NCI-H187 treated with DMSO at 0.1 percent for 48 hours (cell line): ENCODE results near the gene SMAD7.

Experiments used
- DNase-seq: peaks from one replicate; lab custom pipeline; 2025; lab: John Stamatoyannopoulos, UW

Gene SMAD7

DNA sequence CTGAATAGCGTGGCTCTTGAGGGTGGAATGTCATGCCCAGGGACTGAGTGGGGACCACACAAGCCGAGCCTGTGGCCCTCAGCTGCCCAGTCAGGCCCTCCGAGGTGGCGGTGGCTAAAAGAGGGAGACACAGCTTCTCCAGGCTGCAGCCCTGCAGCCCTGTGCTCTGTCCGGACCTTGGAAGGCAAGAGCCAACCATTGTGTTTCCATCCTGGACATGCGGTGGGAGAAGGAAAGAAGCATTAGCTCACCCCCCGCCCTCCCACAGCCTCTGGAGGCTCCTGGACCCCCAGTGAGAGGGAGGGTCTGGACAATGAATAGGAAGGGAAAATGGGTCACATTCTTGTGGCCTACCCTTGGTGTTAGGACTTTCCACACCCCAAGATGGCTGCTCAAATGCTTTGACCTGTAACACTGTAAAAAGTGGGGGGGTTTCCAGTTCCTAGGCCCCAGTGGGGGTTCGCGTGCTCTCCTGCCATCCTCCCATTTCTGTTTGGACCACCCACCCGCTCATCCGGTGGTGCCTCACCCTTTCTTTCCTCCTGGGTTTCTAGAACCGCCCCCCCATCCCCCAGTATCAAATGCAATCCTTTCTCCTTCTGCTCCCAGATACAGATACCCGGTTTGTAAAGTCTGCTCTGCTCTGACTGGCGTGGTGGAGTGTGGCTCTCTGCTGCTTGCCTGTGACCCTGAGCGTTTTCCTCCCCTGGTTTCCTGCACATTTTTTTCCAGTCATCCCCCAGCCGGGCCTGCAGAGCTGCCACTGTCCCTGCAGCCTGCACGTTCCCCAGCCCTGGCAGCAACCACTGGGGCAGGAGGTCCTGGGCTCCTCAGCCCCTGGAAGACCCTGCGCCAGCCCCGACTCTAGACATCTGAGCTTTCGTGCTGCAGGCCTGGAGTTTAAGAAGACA, 36.3 kb upstream of the SMAD7 start:
- DNase-seq: no peak

DNA sequence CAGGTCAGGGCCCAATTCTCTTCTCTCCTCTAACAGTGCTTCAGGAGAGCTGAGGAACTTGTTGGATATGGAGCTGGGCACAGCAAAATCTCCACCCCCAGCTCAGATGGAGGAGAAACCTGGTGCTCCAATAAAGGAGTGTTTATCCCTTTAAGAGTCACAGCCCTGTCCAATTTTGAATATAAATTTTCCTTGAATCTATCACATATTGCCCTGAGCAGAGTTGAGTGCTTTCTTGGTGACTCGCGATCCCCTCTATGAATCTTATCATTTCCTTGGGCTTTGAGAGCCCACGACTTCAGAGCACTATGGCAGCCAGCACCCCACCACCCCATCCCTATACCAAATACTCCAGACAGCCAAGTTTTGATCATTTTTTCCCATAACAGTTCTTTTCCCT, 34.4 kb upstream of the SMAD7 start:
- no peak for DNase-seq

DNA sequence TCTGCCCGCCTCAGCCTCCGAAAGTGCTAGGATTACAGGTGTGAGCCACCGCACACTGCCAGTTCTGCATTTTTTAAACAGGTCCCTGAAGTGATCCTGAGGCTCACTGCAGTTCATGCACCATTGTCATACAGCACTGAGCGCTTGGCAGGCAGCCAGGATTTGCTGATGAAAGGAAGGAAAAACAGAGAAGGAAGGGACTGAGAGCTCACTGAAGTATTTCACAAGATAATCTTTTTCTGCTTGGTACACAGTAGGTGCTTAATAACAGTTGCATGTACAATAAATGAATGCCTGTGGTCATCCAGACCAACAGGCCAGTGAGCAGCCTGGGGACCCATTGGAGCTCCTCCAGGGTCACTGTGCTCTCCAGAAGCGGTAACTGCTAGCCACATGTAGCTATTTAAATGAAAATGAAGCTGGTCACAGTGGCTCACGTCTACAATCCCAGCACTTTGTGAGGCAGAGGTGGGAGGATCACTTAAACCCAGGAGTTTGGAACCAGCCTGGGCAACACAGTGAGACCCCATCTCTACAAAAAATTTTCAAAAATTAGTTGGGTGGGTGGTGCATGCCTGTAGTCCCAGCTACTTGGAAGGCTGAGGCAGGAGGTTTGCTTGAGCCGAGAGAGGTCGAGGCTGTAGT, 33.1 kb upstream of the SMAD7 start:
- no peak for DNase-seq

DNA sequence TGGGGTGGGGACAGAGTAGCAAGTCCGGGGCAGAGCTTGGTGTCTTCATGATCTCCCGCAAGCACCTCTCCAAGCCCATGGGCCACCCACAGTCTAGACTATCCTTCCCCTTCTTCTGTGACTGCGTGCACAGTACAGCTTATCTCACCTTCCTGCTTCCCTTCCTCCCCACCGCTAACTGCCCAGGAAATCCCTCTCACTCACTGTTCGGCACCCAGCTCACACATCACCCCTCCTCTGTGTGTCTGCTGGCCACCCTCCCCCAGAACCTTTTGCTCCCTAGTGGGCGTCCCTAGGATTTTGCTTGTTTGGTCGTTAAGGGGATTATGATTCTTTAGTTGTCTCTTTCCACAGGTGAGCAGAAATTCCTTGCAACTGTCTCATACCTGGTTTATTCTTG, 31.5 kb upstream of the SMAD7 start:
- DNase-seq: no peak

DNA sequence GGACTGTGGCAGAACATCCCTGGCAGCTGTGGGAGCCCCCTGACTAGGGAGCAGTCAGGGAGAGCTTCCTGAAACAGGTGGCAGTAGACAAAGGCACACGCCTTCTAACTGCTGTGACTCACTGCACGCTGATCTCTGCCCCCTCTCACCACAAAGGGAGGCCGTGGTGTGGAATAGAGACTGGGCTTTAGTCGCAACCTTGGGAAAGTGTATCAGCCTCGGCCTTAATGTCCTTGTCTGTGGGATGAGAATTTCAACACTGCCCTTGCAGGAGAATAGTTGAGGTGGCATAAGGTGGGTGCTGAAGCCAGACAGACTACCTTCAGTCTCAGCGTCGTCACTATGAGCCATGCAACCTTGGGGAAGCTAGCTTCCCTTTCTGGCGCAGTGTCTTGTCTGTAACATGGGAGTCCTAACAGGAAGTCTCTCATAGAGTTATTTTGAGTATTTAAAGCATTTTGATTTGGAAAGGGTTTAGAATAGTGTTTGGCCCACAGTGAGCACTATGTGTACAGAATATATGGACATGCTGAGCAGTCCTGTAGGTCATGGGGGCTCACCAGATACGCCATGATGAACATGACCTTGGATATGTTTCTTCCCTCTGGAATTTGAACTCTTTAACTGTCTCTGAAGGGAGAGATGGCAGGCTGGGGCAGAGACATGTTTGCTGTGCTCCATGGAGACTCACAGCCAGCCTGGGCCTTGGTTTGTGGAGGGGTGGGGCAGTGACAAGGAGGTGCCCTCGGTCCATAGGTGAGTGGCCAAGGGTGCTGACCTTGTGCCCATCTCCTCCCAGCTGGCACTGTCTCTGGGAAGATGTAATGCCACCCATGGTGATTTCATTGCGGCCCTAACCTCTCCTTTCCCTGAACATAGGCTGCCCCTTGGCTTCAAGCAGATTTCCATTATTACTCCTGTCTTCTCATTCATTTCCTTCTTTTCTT, 29.5 kb upstream of the SMAD7 start:
- DNase-seq: no peak

DNA sequence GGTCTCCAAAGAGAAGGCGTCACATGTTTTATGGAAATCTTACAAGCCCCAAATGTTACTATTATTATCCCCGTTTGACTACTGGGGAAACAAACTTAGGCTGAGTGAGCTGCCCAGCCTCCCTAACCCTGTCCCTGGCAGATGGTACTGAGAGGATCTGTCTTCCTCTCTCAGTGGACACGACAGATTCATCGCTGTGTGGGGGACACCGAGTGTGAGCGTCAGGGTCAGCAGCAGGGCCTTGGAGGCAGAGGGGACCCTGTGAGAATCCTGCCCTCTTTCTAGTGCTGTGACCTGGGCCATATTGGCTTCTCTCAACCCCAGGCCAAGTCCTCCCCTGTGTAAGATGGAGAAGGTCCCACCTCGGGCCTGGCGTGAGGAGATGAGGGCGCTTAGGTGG, 27.1 kb upstream of the SMAD7 start:
- DNase-seq: no peak

DNA sequence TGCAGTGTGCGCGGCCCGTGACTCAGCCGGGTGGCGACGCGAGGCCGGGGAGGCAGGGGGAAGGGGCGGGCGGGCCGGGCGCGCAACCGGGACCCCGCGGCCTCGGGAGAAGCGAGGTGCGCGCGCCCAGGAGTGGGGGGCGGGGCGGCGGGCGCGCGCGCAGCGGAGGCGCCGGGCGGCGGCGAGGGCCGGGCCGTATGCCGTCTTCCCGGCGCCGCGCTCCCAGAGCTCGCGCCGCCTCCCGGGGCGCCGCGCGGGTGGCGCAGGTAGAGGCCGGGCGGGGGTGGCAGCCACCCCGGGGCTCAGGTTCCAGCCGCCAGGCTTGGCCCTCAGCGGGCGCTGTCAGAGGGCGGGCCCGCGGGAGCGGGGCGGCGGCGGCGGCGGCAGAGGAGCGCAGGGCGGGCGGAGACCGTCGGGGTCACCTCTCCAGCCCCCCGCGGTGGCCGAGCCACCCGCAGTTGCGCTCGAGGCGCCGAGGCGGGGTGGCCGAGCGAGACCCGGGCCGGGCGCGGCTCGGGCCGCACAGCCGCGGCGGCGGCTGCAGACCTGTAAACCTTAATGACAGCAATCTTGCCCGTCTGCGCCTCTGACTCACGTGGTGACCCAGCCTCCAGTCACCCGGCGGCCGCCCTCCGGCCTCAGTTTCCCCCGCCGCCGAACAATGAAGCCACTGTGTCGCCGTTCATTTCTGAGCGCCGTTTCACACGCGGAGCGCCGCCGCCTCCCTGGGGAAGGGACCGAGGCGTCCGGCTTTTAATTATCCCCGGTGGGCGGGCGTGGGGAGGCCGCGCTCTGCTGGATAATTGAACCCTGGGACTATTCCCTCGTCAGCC, 25.3 kb upstream of the SMAD7 start:
- no peak for DNase-seq

DNA sequence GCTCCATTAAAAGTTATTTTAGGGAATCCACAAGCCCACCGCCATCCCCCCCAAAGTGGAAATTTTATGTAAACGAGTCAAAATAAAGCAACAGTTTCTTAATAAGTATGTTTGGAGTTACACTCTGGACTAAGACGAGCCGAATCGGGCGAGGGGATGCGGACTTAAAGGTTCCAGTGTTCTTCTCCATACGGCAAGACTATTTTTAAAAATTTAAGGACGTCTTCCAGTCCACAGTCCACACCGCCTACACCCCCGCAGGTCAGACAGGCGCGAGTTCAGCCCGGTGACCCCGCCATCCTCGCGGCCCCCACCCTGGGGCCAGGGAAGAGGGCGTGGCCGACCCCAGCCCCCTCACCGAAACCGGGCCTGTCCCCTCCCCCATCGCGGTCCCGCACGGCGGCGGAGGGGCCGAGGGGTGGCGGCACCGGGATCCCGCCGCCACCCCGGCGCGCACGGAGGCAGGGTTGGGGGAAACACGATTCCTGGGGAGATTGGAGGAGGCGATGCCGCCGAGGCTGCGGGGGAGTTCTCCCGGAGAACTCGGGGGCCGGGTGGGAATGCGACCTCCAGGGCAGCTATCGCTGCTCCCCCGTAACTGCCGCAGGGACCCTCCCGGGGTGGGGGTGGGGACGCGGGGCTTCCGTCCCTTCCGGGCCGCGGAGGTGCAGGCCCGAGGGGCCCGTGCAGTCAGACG, 24.5 kb upstream of the SMAD7 start:
- no peak for DNase-seq

DNA sequence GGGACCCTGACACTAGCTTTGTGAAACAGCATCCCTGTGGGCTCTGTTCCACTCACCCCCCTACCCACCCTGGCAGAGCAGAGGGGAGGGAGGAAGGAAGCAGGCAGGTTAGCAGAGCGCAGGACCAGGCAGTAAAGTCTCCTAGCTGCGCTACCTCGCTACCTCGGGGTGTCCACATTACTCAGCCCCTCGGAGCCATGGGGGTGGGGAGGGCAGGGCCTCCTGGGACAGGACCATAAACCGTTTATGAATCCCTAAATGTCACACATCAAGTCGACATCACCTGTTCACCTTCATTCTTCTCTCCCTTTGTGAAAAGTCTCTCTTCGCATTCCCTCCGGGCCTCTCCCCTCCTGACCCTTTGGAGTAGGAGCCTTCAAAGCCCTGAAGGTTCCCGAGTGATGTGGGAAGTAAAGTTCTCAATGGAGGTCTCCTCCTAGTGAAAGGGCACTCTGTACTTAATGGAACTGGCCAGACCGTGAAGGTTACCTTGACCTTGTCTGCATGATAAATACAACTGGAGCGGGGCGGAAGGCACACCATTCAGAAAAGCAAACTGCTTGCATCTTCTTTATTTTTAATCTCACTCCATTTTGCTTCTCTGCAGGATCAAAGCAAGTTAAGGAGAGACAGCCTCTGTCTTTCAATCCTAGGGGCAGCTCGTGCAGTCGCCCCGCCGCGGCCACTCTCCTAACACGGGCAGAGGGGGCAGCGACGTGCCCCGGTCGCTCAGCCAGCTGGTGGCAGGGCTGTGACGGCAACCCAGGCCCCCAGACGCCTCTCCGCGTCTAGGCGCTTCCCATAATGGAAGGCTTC, 23.7 kb upstream of the SMAD7 start:
- DNase-seq: no peak

DNA sequence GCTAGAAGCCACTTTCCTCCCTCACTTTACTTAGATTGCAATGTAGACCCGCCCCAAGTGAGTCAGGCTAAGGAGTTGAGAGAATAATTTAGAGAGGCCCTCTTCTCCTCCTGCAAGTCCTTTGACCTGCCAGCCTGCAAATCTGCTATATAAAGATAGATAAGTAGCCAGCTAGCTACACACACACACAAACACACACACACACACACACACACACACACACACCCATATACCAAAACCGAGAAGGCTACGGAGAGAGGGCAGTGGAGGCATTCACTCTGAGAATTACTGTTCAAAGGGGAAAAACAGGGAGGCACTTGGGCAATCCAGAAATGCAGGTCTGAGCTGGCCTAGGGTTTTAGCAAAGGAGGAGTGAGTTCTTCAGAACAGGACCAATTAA, 23.0 kb upstream of the SMAD7 start:
- DNase-seq: no peak

DNA sequence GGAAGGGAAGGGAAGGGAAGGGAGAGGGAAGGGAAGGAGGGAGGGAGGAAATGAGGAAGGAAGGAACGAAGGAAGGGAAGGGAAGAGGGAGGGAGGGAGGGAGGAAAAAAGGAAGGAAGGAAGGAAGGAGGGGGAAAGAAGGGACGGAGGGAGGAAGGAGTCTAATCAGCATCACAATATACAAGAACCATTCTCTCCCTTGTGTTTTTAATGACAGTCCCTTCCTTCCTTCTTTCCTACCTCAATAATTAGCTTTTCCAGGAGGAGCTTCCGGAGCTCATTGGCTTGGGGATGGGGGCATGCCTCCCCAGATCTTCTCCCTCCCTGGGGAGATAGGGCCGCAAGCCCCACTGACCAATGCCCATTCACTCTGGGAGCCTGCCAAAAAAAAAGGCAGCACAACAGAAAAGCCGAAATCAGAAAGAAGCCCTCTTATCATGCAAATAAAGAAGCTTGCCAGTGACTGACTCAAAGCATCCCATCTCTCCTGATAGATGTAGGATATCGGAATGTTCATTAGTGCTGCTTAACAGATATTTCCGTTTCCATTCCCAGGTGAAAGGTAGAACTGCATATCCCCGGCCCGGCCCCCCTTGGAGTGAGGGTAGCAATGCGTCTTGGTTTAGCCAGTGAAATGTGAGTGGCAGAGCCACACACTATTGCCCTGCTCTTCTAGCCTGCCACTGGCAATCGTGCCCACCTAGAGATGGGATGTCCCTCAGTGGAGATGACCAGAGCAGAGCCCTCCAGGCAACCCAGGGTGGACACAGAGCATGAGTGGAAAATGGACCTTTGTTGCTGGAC, 17.8 kb upstream of the SMAD7 start:
- no peak for DNase-seq

DNA sequence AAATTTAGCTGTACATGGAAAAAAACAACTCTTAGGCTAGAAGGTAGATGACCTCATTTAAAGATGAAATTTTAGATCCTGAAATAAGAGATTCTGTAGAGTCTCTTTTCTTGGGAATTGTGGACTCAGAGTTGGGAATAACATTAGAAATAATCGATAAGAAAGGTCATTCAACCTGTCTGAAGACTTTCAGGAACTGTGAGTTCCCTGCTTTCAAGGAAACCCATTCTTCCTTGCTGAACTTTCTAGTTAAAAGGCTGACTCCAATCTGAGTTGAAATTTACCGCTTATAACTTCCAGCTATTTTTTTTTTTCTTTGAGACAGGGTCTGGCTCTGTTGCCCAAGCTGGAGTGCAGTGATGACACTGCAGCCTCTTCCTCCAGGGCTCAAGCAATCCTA, 16.8 kb upstream of the SMAD7 start:
- no peak for DNase-seq

DNA sequence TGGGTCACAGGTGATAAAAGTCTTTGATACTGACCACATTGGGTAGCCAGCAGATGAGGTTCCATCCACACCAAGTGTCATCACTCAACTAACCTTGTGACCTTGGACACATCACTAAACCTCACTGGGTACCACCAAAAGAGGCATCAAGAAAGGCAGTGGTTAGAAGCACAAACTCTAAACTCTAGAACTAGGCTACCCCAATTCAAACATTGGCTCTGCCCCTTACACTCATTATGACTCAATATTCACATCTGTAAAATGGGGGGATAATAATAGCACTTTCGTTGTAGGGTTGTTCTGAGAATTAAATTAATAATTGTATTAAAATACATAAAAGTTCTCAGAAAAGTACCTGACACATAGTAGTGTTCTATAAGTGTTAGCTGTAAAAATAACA, 15.8 kb upstream of the SMAD7 start:
- no peak for DNase-seq

DNA sequence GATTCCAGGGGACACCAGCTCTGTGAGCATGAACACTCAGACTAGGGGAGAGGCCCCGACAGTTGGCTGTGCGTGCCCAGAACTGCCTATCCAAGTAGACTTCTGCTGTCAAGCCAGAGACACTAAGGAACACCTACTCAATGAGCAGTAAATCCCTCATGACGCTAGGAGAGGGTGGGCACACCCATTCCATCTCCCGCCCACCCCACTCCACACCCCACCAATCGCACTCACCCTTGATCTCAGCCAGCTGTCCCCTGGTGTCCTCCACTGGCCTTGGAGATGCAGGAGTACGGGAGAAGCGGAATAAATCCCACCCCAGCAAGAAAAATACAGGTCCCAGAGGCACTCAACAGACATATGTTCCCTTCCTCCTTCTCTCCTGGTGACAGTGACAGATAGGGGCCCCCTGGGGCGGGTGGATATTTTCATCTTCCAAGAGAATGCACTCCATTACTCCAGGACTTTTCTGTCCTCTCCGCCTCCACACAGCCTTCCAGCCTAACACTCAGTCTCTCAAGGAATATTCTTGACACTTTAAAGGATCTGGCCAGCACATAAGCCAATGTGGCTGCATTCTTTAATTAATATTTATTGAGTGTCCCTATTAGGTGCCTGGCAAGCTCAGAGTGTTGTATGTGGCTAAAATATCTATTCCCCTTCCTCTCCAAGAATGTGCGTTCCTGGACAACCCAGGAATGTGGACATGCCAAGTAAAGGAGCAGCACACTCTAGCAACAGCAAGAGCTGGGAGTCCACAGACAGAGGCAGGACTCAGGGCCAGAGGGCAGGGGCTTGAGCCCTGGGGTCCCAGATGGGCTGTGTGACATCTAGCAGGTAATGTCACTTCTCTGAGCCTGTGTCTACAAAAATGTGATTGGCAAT, 13.1 kb upstream of the SMAD7 start:
- DNase-seq: no peak

DNA sequence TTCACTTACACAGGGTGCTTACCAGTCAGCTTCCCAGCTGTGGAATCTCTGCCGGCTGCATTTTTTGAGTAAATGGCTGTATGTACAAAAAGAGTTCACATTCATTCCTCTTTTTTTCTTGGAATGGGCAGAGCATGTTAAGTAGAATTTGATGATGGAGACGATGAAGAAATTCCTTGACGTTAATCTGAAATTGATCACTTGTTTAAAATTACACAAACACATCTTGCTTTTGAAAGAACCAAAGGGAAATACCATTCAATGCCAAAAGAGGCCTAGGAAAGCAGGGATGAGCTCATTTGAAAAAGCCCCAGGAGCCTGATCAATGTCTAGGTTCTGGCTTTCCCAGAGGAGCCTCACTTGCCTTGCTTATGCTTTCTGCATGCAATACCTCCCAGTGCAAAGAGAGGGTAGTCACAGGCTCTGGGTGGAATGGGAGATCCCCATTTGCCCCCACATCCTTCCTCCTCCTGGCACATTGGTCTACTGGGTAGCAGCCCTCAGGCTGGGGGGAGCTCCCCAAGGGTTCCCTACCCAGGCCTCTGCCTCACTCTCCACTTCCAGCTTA, 12.3 kb upstream of the SMAD7 start:
- no peak for DNase-seq

DNA sequence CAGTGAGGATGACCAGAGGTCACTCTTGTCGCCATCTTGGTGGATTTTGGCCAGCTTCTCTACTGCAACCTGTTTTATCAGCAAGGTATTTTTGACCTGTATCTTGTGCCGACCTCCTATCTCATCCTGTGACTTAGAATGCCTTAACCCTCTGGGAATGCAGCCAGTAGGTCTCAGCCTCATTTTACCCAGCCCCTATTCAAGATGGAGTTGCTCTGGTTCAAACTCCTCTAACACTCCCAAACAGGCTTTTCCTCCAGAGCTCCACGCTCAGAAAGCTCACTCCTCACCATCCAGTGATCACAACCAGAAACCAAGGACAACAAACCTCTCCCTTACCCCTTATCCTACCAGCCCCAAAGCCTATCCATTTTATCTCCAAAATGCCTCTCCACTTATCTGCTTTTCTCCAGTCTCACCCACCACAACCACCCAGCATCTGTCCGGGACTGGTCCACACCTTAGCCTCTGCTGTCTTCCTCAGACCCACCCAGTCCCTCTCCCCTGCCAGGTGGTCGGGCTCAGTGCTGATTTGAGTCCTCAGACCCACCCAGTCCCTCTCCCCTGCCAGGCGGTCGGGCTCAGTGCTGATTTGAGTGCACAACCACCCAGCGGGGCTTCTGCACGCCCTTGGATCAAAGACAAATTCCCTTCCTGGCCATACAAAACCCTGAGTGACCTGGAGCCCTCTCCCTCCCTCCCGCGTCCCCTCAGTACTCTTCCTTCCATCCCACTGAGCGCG, 11.7 kb upstream of the SMAD7 start:
- DNase-seq: no peak

DNA sequence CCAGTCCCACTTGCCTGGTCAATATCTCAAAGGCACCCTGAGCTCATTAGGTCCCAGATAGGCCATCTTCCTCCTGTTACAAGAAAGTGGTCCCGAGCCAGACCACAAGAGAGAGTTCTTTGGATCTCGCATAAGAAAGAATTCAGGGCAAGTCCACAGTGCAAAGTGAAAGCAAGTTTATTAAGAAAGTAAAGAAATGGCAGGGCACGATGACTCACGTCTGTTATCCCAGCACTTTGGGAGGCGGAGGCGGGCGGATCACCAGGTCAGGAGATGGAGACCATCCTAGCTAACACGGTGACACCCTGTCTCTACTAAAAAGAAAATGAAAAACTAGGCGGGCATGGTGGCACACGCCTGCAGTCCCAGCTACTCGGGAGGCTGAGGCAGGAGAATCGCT, 10.8 kb upstream of the SMAD7 start:
- no peak for DNase-seq
